Mesothelial cell of epicardium (in vitro differentiated cells): Measurements from ENCODE around the gene DIS3L2. TPM values are rescaled to one million over a fixed set of nuclear protein-coding genes. Genes with fewer than 3 reads are reported as not detected.
"Not testable (repeated sequence)": the region's sequence is repeated elsewhere in the genome, so short reads cannot be mapped to it uniquely, and the experiment has no call there.

Source experiments
- DNase-seq, 2 experiments: peaks; one replicate each; pipeline ENCODE4 v3.0.0; 2021; ENCODE audit warnings: low spot score in 2 of 2; ENCODE audit not compliant: unreplicated experiment in 2 of 2
- H3K27ac Mint-ChIP-seq: 2 replicates; pipeline ENCODE4 v1.8.0; 2021; ENCODE audit warnings: mixed read lengths
- H3K27me3 Mint-ChIP-seq: 2 replicates; pipeline ENCODE4 v1.8.0; 2021; ENCODE audit warnings: low read depth, mixed read lengths
- H3K36me3 Mint-ChIP-seq: 2 replicates; pipeline ENCODE4 v1.8.0; 2021; ENCODE audit warnings: mixed read lengths
- H3K4me1 Mint-ChIP-seq: 2 replicates; pipeline ENCODE4 v1.8.0; 2021; ENCODE audit warnings: mixed read lengths
- H3K4me3 Mint-ChIP-seq: 2 replicates; pipeline ENCODE4 v1.8.0; 2021; ENCODE audit warnings: mild to moderate bottlenecking, moderate library complexity, mixed read lengths
- H3K9me3 Mint-ChIP-seq: 2 replicates; pipeline ENCODE4 v1.8.0; 2021; ENCODE audit warnings: mixed read lengths
- total RNA-seq: library from RNA; stranded (reverse); gene quantifications from 3 replicates; pipeline ENCODE4 v1.2.1, GENCODE V29; 2021
- TF ChIP-seq, protein P1 (sequence below): fragments of 200-600 bp; sonication (generic); IDR thresholded peaks from one replicate; pipeline ENCODE4 v1.5.0; 2021; ENCODE audit warnings: antibody characterized with exemption; ENCODE audit not compliant: unreplicated experiment

Gene DIS3L2
- total RNA-seq, 1 donor from 2014 or later, result 74.4 TPM

DNA sequence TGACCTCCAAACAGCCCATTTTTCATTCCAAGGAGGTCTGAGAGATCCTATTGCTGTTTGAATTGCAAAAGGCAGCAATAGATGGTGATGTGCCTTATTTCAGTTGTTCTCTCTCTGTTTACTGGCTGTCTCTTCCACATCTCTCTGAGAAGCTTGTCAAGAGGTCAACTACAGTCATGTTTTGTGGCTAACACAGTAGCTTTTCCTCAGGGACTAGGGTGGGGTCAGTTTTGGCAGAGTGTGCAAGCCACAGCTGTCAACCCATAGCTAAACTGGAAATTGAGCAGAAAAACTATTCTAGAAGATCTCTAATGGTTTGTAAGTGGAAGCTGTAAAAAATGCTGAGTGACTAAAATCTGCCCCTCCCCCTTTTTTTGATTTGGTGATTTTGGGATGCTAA lies 67.1 kb downstream of the DIS3L2 start:
- H3K27ac Mint-ChIP-seq, result no peak overlapping the region
- H3K27me3 Mint-ChIP-seq, result no peaks in the 10 kb centered on the region
- TF ChIP-seq, protein P1, sequence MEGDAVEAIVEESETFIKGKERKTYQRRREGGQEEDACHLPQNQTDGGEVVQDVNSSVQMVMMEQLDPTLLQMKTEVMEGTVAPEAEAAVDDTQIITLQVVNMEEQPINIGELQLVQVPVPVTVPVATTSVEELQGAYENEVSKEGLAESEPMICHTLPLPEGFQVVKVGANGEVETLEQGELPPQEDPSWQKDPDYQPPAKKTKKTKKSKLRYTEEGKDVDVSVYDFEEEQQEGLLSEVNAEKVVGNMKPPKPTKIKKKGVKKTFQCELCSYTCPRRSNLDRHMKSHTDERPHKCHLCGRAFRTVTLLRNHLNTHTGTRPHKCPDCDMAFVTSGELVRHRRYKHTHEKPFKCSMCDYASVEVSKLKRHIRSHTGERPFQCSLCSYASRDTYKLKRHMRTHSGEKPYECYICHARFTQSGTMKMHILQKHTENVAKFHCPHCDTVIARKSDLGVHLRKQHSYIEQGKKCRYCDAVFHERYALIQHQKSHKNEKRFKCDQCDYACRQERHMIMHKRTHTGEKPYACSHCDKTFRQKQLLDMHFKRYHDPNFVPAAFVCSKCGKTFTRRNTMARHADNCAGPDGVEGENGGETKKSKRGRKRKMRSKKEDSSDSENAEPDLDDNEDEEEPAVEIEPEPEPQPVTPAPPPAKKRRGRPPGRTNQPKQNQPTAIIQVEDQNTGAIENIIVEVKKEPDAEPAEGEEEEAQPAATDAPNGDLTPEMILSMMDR, result no peak
- no peak overlapping the region for H3K4me3 Mint-ChIP-seq
- DNase-seq, result no peak
- H3K36me3 Mint-ChIP-seq, result peaks cover 42% of the 10 kb centered on the region
- no peaks in the 10 kb centered on the region for H3K4me1 Mint-ChIP-seq
- H3K9me3 Mint-ChIP-seq, result peaks cover 14% of the 10 kb centered on the region

DNA sequence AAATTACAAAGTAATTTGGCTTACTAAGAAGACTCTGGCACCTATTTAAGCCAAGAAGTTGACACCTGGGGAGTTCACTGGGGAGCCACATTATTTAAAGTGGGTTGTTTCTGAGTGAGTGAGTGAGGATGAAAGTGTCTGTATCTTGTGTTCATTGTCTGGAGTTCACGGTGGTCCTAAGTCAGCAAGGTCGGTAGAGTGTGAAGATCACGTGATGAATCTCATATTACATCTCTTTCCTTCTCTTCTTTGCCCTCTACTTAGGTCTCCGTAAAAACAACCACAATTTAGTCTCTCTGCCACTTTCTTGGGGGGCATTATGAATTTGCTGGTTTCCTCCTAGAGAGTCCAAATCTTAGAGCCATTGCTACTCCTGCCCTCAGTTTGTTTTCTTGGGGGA lies 67.8 kb downstream of the DIS3L2 start:
- TF ChIP-seq, protein P1, result no peak
- peaks cover 49% of the 10 kb centered on the region for H3K36me3 Mint-ChIP-seq
- no peak for DNase-seq
- H3K4me3 Mint-ChIP-seq, result no peak overlapping the region
- no peak overlapping the region for H3K27ac Mint-ChIP-seq
- H3K9me3 Mint-ChIP-seq, result peaks cover 22% of the 10 kb centered on the region
- no peaks in the 10 kb centered on the region for H3K27me3 Mint-ChIP-seq
- no peaks in the 10 kb centered on the region for H3K4me1 Mint-ChIP-seq

DNA sequence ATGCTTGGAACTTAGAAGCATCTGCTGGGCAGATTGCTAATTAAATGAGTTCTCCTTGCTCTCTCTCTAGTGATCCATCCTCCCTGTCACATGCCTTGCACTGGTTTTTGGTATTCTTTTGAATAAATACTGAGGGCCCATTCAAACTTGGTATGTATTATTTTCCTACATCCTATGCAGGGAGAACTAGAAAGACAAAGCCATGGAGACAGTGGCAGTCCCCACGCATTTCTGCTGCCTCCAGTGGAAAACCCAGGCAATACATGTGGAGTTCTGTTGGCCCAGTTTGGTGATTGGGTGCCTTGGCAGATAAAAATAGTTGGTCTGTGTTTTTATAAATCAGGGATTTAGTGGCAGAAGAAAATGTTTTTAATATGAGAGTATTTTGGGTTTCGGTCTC lies 68.7 kb downstream of the DIS3L2 start:
- no peak overlapping the region for H3K4me3 Mint-ChIP-seq
- H3K36me3 Mint-ChIP-seq, result peaks cover 55% of the 10 kb centered on the region
- DNase-seq, result no peak
- TF ChIP-seq, protein P1, result no peak
- H3K27me3 Mint-ChIP-seq, result no peaks in the 10 kb centered on the region
- H3K4me1 Mint-ChIP-seq, result no peaks in the 10 kb centered on the region
- no peak overlapping the region for H3K27ac Mint-ChIP-seq
- H3K9me3 Mint-ChIP-seq, result peaks cover 30% of the 10 kb centered on the region

DNA sequence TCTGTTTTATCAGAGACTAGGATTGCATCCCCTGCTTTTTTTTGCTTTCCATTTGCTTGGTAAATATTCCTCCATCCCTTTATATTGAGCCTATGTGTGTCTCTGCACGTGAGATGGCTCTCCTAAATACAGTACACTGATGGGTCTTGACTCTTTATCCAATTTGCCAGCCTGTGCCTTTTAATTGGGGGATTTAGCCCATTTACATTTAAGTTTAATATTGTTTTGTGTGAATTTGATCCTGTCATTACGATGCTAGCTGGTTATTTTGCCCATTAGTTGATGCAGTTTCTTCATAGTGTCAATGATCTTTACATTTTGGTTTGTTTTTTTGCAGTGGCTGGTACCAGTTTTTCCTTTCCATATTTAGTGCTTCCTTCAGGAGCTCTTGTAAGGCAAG lies 73.8 kb downstream of the DIS3L2 start:
- not testable (repeated sequence) for H3K27ac Mint-ChIP-seq, H3K4me3 Mint-ChIP-seq, H3K4me1 Mint-ChIP-seq, H3K27me3 Mint-ChIP-seq, DNase-seq
- H3K36me3 Mint-ChIP-seq, result peaks cover 69% of the 10 kb centered on the region
- H3K9me3 Mint-ChIP-seq, result peaks cover 42% of the 10 kb centered on the region

DNA sequence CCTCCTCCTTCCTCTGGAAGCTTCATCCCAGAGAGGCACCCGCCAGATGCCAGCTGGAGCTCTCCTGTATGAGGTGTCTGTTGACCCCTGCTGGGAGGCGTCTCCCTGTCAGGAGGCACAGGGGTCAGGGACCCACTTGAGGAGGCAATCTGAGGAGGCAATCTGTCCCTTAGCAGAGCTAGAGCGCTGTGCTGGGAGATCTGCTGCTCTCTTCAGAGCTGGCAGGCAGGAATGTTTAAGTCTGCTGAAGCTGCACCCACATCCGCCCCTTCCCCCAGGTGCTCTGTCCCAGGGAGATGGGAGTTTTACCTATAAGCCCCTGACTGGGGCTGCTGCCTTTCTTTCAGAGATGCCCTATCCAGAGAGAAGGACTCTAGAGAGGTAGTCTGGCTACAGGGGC lies 75.4 kb downstream of the DIS3L2 start:
- not testable (repeated sequence) for H3K27ac Mint-ChIP-seq, H3K27me3 Mint-ChIP-seq, DNase-seq, H3K4me1 Mint-ChIP-seq, H3K4me3 Mint-ChIP-seq
- H3K9me3 Mint-ChIP-seq, result peaks cover 41% of the 10 kb centered on the region
- H3K36me3 Mint-ChIP-seq, result peaks cover 57% of the 10 kb centered on the region

DNA sequence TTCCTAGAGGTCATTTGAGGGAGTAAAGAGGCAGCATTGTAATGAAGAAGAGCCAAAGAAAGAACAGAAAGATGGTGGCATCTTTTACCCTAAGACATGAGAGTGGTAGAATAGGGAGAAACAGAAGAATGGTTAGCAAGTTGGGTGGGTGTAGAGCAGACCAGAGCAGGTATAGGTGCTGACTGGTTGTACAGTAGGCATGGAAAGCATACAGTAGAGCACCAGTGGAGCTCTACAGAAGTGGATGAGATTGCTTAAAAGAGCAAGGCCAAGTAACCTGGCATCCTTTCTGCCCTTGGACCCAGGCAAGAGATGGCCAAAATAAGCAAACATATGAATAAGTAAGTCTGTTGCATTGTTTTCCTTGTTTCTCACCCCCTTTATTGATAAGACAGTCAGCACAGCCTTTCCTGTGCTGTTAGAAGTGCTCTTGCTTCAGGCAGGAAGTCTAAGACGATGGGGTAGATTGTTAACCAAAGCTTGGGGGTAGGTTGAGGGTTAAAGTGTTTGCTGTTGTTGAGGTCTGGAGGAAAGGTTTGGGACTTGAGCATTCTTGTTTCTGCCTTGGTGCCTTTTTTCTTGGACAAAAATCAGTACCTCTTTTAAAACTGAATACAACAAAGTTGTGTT lies 76.9 kb downstream of the DIS3L2 start:
- Mint-ChIP-seq H3K36me3 (peaks cover 42% of the 10 kb centered on the region), H3K4me1 (no peaks in the 10 kb centered on the region), H3K27ac (no peak overlapping the region), H3K27me3 (no peaks in the 10 kb centered on the region), H3K9me3 (peaks cover 29% of the 10 kb centered on the region), H3K4me3 (no peak overlapping the region)
- DNase-seq, result no peak
- TF ChIP-seq, protein P1, result no peak
